Cerebellar nuclear complex (tissue), 1 donor: ENCODE measurements around the gene SSBP4.
A peak's percentile ranks its signal among the peaks of the same experiment; 100 is the strongest.

Experiments used
- DNase-seq, 2 experiments: peaks; one replicate each; lab custom pipeline; 2025; lab: John Stamatoyannopoulos, UW

Gene SSBP4

GRCh38 chr19:18420930-18421329 is 1.7 kb downstream of the SSBP4 start:
- no peak for DNase-seq

GRCh38 chr19:18421371-18421959 is 2.3 kb downstream of the SSBP4 start:
- DNase-seq: no peak

GRCh38 chr19:18422530-18423191 is 3.5 kb downstream of the SSBP4 start:
- DNase-seq: no peak

- DNase-seq: no peak
These were observed 4.2 kb downstream of the SSBP4 start for GRCh38 chr19:18423258-18424020.

GRCh38 chr19:18424122-18424889 is 5.1 kb downstream of the SSBP4 start:
- DNase-seq: no peak

GRCh38 chr19:18424890-18425514 is 5.8 kb downstream of the SSBP4 start:
- DNase-seq: no peak

- DNase-seq: no peak
These were observed 6.6 kb downstream of the SSBP4 start for GRCh38 chr19:18425515-18426415.

GRCh38 chr19:18426416-18426767 is 7.2 kb downstream of the SSBP4 start:
- DNase-seq: no peak

- DNase-seq: no peak
These were observed 8.0 kb downstream of the SSBP4 start for GRCh38 chr19:18427080-18427742.

GRCh38 chr19:18427743-18428113 is 8.5 kb downstream of the SSBP4 start:
- DNase-seq: no peak

- DNase-seq: no peak
These were observed 9.1 kb downstream of the SSBP4 start for GRCh38 chr19:18428173-18428786.

GRCh38 chr19:18428787-18429674 is 9.8 kb downstream of the SSBP4 start:
- DNase-seq: peak in 1 of 2 experiments; percentile 35

- no peak for DNase-seq
These were observed 10.7 kb downstream of the SSBP4 start for GRCh38 chr19:18429717-18430416.

GRCh38 chr19:18430417-18431144 is 11.4 kb downstream of the SSBP4 start:
- DNase-seq: no peak

- DNase-seq: no peak
These were observed 12.4 kb downstream of the SSBP4 start for GRCh38 chr19:18431351-18432197.

GRCh38 chr19:18432275-18433014 is 13.2 kb downstream of the SSBP4 start:
- no peak for DNase-seq
